ENCODE results near the gene MYEF2. TPM values are rescaled to one million over a fixed set of nuclear protein-coding genes. Genes with fewer than 3 reads are reported as not detected.
A peak's percentile ranks its signal among the peaks of the same experiment; 100 is the strongest.

Gene MYEF2
- total RNA-seq, 6 donors from 2014 or later, result 12.6 to 44.0 (median 28.0) TPM

DNA sequence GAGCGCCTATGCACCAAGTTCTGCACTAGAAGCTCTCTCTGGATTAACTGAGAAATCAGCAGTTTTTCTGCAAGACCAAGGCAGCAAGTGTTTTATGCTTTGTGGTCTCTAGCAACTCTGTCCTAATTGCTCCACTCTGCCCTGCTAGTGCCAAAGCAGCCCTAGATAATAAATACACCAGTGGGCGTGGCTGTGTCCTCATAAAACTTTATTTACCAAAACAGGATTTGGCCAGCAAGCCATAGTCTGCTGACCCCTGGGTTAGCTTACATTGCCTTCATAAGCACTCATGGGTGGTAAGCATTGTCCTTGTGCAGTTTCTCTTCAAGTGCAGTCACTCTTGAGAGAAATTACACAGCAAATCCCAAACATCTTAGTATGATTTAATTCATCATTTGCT is 88.0 kb downstream of the MYEF2 start:
- Histone ChIP-seq H3K27ac (no peak overlapping the region), H3K36me3 (no peaks in the 10 kb centered on the region), H3K4me3 (no peak overlapping the region), H3K4me1 (no peaks in the 10 kb centered on the region), H3K9me3 (no peaks in the 10 kb centered on the region), H3K27me3 (no peaks in the 10 kb centered on the region)
- TF ChIP-seq, protein P1, sequence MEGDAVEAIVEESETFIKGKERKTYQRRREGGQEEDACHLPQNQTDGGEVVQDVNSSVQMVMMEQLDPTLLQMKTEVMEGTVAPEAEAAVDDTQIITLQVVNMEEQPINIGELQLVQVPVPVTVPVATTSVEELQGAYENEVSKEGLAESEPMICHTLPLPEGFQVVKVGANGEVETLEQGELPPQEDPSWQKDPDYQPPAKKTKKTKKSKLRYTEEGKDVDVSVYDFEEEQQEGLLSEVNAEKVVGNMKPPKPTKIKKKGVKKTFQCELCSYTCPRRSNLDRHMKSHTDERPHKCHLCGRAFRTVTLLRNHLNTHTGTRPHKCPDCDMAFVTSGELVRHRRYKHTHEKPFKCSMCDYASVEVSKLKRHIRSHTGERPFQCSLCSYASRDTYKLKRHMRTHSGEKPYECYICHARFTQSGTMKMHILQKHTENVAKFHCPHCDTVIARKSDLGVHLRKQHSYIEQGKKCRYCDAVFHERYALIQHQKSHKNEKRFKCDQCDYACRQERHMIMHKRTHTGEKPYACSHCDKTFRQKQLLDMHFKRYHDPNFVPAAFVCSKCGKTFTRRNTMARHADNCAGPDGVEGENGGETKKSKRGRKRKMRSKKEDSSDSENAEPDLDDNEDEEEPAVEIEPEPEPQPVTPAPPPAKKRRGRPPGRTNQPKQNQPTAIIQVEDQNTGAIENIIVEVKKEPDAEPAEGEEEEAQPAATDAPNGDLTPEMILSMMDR (IDR thresholded peaks at IDR 0.05), result no peak
- TF ChIP-seq POLR2AphosphoS5 (IDR thresholded peaks at IDR 0.05) (no peak), POLR2A (IDR thresholded peaks at IDR 0.05) (no peak), EP300 (IDR thresholded peaks at IDR 0.05) (no peak)
- no peak for DNase-seq
- ATAC-seq (ENCODE audit: low FRiP score in 2 of 2), result no peak
- WGBS, 2 donors, result 71 to 80% methylated on average over 2 of the region's 2 CpGs

DNA sequence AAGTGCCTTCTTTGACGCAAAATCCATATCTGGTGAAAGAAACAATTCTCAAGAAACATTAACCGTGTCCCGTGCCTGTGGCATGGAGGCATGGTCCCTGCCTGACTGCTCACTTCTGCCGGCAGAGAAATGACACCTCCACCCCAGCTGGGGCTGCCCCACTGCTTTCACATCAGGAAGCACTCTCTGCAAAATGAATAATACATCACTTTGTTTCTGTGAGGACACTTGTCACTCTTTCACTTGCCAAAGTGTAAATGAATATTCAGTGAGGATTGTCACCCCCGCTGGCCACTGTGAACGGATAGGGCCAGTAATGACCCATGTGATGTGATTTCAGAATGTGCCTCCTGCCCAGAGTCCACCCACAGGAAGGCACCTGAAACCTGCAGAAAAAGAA is 88.4 kb downstream of the MYEF2 start:
- no peaks in the 10 kb centered on the region for H3K27me3 ChIP-seq
- H3K27ac ChIP-seq, result no peak overlapping the region
- H3K4me3 ChIP-seq, result no peak overlapping the region
- ATAC-seq (ENCODE audit: low FRiP score in 2 of 2) (no peak), DNase-seq (no peak)
- H3K4me1 ChIP-seq, result no peaks in the 10 kb centered on the region
- H3K9me3 ChIP-seq, result no peaks in the 10 kb centered on the region
- WGBS, 2 donors, result 62% methylated on average over 6 of the region's 6 CpGs
- TF ChIP-seq, protein P1 (IDR thresholded peaks at IDR 0.05), result no peak
- no peak for TF ChIP-seq POLR2A (IDR thresholded peaks at IDR 0.05)
- no peak for TF ChIP-seq EP300 (IDR thresholded peaks at IDR 0.05)
- no peak for TF ChIP-seq POLR2AphosphoS5 (IDR thresholded peaks at IDR 0.05)
- H3K36me3 ChIP-seq, result no peaks in the 10 kb centered on the region

DNA sequence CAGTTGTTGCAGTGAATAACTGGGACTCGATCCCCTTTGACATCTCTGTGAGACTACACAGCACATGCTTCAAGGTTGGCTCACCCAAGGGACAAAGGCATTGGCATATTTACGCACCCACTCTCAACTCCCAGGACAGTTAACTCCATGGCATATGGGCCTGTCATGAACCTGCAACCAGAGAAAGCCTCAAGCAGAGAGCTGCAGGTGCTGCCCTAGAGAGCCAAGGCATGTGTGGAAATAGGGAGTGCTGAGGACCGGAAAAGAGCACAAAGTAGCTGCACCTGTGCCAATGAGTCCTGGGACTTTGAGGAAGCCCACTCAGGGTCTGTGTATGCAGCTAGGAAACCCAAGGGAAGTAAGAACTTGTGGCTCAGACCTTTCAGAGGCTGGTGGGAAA is 90.3 kb downstream of the MYEF2 start:
- WGBS, 2 donors, result 76 to 84% methylated on average over 2 to 3 of the region's 3 CpGs
- Histone ChIP-seq H3K36me3 (no peaks in the 10 kb centered on the region), H3K4me3 (no peak overlapping the region), H3K27me3 (no peaks in the 10 kb centered on the region), H3K4me1 (no peaks in the 10 kb centered on the region), H3K27ac (no peak overlapping the region), H3K9me3 (no peaks in the 10 kb centered on the region)
- TF ChIP-seq EP300 (IDR thresholded peaks at IDR 0.05) (no peak), POLR2AphosphoS5 (IDR thresholded peaks at IDR 0.05) (no peak), POLR2A (IDR thresholded peaks at IDR 0.05) (no peak)
- TF ChIP-seq, protein P1 (IDR thresholded peaks at IDR 0.05), result no peak
- no peak for ATAC-seq (ENCODE audit: low FRiP score in 2 of 2)
- DNase-seq, result no peak

DNA sequence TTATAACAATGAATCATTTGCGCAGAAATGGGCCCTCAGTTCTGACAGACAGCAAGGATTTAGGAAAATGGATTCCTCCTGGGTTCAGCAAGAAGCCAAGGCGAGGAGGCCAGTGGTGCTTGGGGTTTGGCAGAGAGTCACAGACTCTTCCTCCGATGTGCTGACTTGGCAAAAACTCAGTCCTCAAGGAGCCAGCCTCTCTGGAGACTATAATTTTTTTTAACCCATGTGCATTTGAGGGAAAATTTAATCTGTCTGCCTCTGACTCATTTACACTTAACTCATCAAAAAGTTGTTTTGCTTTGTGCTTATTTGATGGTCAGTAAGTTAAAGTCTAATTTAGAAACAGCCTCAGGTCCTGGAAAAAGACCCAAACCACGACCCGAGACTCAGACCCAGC is 91.5 kb downstream of the MYEF2 start:
- no peaks in the 10 kb centered on the region for H3K9me3 ChIP-seq
- TF ChIP-seq EP300 (IDR thresholded peaks at IDR 0.05) (no peak), POLR2A (IDR thresholded peaks at IDR 0.05) (no peak), POLR2AphosphoS5 (IDR thresholded peaks at IDR 0.05) (no peak)
- TF ChIP-seq, protein P1 (IDR thresholded peaks at IDR 0.05), result no peak
- H3K27ac ChIP-seq, result no peak overlapping the region
- ATAC-seq (ENCODE audit: low FRiP score in 2 of 2), result peak in 1 of 2 donors; percentile 30
- DNase-seq, result no peak
- WGBS, 2 donors, result 59 to 62% methylated on average over 5 of the region's 5 CpGs
- H3K4me3 ChIP-seq, result no peak overlapping the region
- H3K36me3 ChIP-seq, result no peaks in the 10 kb centered on the region
- H3K27me3 ChIP-seq, result no peaks in the 10 kb centered on the region
- no peaks in the 10 kb centered on the region for H3K4me1 ChIP-seq

DNA sequence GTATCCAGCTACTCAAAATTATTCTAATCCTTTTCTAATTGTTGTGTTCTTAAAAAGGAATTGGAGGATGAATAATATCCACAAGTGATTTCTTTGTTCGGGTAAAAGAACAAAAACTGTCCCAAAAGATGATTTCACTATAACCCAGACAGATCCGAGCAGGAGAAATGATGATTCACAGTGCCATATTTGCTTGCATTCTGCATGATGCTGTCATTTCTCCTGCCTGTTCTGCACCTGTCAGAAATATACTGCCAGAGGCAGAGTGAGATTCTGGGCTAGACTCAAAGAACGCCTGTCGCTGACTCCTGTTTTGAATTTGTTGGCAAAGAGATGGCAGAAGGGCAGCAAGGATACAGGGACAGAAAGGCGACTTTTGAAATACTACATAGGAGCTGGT is 92.0 kb downstream of the MYEF2 start:
- peak in 1 of 2 donors; percentile 48 for ATAC-seq (ENCODE audit: low FRiP score in 2 of 2)
- Histone ChIP-seq H3K27me3 (no peaks in the 10 kb centered on the region), H3K4me3 (no peak overlapping the region), H3K4me1 (no peaks in the 10 kb centered on the region), H3K9me3 (no peaks in the 10 kb centered on the region), H3K27ac (no peak overlapping the region), H3K36me3 (no peaks in the 10 kb centered on the region)
- DNase-seq, result no peak
- no peak for TF ChIP-seq POLR2AphosphoS5 (IDR thresholded peaks at IDR 0.05)
- no peak for TF ChIP-seq EP300 (IDR thresholded peaks at IDR 0.05)
- TF ChIP-seq, protein P1 (IDR thresholded peaks at IDR 0.05), result no peak
- TF ChIP-seq POLR2A (IDR thresholded peaks at IDR 0.05), result no peak
- 69 to 74% methylated on average over 5 of the region's 5 CpGs for WGBS, 2 donors
